HTR-8/SVneo (cell line): Measurements from ENCODE around the gene SPSB3.

Source experiments
- DNase-seq: peaks from one replicate; pipeline ENCODE4 v3.0.0; 2011; ENCODE audit warnings: low spot score, mixed read lengths; ENCODE audit not compliant: insufficient read length
- FAIRE-seq: peaks from 2 replicates; lab custom pipeline; 2011; peaks lifted over from hg19 to GRCh38; lab: Jason Lieb, UNC

Gene SPSB3

DNA sequence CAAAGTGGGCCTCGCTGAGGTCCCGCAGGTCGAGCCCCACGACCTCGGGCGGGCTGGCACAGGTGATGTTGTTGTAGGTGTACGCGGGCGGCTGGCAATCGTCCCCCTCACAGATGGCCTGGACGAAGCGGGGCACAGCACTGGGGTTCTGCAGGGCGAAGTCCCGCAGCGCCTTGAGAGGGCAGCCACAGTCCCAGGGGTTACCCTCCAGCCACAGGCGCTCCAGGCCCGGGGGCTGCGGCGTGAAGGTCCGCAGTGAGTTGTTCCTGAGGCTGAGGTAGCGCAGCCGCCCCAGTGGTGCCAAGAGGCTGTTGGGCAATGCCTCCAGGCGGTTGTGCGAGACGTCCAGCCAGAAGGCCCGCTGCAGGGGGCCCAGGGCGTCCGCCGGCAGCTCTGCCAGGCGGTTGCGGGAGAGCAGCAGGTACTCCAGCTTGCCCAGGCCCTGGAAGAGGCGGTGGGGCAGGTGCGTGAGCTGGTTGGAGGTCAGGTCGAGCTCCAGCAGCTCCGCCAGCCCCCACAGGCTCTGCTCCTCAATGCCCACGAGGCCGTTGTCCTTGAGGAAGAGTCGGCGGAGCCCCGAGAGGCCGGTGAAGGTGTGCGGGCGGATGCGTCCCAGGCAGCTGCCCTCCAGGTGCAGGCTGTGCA lies 8.4 kb upstream of the SPSB3 start:
- DNase-seq (no peak), FAIRE-seq (no peak)

DNA sequence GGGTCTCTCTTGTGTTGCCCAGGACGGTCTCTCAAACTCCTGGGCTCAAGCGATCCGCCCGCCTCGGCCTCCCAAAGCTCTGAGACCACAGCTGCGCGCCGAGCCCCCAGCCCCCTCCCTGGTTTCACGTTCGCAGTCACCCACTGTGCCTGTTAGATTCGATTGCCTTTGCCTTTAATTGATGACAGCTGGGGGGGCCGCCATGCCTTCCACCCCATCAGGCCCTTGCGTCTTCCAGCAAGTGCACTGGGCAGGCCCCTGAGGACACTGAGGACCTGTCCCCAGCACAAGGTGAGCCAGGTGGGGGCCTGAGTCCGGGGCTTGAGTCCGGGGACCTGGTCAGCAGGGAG lies 7.9 kb upstream of the SPSB3 start:
- DNase-seq (no peak), FAIRE-seq (no peak)

DNA sequence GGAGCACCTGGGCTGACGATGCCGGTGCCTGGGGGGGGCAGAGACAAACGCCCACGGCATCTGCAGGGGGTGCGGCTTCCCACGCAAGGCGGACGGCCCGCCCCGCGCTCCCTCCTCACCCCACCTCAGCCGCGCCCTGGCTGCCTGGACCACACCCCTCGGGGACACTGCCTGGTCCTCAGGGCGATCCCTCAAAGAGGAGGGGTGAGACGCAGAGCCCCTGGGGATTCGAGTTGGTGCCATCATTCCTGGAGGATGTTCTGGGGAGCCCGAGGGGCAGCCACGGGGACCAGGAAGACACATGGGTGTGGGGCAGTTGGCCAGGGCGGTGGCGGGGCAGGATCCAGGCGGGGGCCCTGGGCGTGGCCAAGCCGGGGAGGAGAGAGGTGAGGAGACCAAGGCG lies 7.3 kb upstream of the SPSB3 start:
- FAIRE-seq (no peak), DNase-seq (no peak)

DNA sequence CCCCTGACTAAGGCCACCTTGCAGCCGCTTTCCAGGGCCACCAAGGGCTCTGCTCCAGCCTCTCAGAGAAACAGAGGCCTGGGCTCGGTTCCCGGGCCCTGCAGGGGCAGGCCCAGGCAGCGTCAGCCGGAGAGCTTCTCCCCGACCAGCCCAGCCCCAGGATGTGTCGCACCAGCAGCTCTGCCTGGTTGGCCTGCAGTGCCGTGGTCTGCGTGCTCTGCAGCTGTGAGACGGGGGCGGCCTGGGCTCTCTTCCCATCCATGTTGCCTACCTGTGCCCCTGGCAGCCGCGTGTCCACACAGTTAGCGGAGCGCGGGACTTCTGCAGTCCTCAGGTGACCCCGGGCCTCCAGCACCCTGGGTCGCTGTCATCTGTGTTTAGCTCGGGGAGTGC lies 6.3 kb upstream of the SPSB3 start:
- DNase-seq = no peak
- FAIRE-seq = no peak

DNA sequence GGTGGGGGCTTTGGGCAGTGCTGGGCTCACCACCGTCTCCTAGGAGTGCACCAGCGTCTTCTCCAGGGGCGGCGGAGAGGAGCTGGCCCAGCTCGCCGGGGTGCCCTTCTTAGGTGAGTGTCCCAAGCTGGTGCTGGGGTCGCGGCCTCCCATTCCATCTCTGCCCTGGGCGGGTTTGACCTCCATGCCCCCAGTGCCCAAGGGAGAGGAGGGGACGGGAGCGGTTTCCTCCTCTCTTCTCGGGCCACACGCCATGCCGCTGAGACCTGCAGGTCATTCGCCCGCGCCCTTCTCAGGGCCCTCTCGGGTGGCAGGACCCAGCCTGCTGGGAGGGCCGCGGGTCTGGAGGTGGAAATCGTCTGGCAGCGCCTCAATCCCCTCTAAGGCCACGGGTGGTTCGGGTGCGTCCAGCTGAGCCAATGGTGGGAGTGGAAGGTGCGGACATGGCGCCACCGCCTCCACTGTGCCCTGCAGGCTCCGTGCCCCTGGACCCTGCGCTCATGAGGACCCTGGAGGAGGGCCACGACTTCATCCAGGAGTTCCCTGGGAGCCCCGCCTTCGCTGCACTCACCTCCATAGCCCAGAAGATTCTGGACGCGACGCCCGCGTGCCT lies 5.8 kb upstream of the SPSB3 start:
- FAIRE-seq (no peak), DNase-seq (no peak)

DNA sequence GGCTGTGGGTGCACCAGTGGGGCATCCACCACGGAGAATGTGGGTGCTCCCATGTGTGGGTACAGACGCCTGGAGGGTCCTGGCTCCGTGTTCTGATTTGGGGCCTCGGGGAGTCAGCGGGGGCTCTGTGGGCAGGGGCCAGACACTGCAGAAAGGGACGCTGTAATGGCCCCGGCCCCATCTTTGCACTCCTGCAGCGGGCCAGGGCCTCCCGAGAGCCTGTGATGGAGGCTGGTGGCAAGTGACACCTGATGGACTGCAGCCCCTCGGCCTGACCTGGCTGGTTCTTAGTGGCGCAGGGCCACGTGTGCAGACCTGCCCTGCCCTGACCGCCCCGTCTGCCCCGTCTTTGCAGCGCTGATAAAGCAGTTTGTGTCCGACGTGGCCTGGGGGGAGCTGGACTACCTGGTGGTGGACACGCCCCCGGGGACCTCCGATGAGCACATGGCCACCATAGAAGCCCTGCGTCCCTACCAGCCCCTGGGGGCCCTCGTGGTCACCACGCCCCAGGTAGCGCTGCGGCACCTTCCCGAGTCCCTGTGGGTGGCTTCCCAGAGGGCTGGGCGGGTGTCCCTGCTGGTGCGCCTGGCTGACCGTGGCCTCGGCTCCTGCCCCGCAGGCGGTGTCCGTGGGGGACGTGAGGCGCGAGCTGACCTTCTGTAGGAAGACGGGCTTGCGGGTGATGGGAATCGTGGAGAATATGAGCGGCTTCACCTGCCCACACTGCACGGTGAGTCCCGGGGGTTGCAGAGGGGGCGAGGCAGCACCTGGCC lies 5.1 kb upstream of the SPSB3 start:
- no peak for DNase-seq
- no peak for FAIRE-seq

DNA sequence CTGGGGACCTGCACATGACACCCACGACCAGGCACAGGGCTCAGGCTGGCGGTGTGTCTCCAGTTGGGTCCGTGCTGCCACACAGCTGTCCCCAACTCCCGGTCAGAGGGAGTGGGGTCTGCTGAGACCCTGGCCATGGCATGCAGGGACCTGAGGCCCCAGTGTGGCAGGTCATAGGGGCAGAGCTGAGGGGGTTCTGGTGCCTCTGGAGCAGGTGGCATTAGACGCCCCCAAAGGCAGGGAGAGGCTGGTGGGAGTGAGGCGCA lies 4.6 kb upstream of the SPSB3 start:
- no peak for FAIRE-seq
- no peak for DNase-seq

DNA sequence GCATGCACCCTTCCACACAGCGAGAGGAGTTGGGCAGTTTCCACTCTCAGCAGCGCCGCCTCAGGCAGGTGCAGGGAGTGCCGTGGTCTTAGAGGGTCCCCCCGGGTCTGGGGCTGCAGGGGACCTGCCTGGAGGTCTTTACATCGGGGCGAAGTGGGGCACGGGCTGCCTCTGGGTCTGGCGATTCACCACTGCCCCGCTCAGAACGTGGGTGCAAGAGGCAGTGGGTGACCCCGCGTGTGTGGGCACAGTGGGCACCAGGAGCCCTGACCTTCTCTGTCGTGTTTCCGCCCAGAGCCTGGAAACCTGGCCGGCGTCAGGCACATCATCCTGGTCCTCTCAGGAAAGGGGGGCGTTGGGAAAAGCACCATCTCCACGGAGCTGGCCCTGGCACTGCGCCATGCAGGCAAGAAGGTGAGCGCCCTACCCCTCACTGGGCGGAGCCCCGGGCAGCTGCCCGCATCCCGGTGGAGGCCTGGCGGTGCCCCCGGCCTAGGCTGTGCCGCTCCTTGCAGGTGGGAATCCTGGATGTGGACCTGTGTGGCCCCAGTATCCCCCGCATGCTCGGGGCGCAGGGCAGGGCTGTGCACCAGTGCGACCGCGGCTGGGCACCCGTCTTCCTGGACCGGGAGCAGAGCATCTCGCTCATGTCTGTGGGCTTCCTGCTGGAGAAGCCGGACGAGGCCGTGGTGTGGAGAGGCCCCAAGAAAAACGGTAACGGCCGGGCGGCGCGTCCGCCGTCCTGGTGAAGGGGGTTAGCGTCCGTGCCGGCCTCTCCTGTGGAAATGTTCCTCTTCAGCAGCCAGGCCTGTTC lies 4.1 kb upstream of the SPSB3 start:
- no peak for FAIRE-seq
- DNase-seq = no peak

DNA sequence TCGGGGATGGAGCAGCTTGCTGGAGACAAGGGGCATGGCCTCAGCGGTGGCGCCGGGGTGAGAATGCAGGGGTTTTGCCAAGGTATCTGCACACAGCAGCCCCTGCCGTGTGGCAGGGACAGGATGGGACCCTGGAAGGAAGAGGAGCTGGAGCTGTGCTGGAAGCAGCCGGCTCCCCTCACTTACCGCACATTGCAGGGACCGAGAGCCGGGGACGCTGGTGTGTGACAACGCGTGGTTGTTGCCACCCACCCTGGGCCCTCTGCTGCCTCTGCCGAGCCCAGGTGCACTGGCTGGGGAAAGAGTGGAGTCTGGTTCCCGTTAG lies 3.4 kb upstream of the SPSB3 start:
- FAIRE-seq (no peak), DNase-seq (no peak)

DNA sequence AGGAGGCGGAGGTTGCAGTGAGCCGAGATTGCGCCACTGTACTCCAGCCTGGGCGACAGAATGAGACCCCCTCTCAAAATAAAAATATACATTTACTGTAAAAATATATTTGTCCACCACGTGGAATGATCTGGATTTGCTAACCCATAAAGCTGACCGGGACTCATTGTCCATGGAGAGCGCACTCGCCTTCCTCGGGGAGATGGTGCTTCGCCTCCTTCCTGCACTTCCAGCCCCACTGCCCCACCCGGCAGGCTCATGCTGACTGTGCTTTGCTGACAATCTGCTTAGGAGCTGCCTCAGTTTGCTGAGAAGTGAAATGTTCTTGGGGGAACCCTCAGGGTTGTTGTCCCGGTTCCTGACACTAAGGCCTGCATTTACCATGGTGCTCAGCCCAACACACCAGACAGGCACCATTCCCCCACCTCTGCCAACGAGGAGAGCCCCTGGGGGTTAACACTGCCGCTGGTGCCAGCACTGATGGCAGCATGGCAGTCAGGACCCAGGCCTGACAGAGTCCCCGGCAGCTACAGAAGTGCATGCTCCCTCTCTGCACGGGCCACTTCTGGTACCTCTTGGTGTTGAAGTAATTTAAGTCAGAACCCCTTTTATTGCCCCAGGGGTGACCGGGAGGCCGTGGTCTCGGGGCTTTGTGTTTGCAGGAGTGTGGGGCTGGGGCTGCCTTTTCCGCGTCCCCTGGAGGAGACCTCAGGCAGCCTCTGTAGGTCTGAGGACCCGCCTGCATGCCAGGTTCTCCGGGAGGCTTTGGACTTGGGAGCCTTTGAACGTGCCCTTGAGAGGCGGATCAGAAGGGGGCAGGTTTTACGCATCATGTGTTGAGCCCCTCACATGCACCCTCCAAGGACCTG lies 2.8 kb upstream of the SPSB3 start:
- no peak for DNase-seq

DNA sequence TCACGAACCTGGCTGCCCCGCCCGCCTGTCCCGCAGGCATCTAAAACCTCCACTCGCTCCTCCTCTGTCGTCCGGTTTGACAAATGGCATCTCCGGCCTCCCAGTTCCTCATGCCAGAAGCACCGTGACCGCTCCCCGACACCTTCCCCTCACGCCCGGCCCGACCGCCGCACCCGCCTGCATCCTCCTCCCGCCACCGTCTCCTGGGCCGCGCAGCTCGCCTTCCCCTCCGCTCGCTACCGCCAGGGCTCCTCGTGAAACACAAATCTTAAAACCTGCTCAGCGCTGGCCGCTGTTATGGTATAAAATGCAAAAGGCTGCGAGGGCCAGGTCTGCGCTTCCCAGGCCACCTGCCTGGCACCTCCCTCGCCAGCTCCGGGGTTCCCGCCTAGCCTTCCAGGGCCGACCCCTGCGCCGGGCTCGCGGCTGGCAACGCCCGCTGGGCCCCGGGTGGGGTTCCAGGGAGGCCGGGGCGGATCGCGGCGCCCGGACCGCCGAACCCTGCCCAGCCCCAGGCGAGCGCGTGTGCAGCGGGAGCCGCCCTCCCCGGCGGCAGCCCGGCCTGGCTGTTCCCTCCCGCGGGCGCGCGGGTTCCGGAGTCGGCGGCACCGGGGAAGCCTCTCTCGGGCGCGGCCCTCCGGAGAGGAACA lies 488 bp downstream of the SPSB3 start:
- DNase-seq (no peak), FAIRE-seq (no peak)

More for the DNA sequence above, 2.8 kb upstream of the SPSB3 start:
- FAIRE-seq = no peak

DNA sequence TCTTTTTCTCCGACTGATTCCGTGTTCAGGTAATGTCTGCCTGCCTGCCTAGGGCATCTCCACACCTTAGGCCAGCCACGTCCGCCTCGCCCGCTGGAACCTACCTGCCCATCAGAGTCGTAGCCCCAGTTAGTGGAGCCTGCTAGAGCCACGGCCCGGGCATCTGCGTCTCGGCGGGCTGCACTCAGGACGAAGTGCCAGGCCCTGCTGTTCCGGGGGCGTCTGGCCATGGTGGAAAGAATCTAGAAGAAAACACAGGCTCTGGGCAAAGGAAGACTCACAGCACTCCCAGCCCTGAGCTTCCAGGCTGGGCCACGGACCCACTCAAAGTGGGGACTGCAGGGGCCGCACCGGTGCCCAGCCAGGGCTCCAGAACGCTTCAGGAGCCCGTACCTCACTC lies 1.1 kb downstream of the SPSB3 start:
- FAIRE-seq = no peak
- DNase-seq = no peak

DNA sequence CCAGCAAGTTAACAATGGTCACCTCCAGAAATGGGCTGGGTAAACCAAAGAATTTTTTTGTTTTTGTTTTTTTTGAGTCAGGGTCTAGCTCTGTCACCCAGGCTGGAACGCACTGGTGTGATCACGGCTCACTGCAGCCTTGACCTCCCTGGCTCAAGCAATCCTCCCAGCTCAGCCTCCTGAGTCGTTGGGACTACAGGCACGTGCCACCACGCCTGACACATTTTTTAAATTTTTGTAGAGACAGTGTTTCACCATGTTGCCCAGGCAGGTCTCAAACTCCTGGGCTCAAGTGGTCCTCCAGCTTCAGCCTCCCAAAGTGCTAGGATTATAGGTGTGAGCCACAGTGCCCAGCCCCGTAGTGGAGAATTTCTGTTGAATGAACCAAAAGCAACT lies 1.7 kb downstream of the SPSB3 start:
- no peak for DNase-seq
- no peak for FAIRE-seq

DNA sequence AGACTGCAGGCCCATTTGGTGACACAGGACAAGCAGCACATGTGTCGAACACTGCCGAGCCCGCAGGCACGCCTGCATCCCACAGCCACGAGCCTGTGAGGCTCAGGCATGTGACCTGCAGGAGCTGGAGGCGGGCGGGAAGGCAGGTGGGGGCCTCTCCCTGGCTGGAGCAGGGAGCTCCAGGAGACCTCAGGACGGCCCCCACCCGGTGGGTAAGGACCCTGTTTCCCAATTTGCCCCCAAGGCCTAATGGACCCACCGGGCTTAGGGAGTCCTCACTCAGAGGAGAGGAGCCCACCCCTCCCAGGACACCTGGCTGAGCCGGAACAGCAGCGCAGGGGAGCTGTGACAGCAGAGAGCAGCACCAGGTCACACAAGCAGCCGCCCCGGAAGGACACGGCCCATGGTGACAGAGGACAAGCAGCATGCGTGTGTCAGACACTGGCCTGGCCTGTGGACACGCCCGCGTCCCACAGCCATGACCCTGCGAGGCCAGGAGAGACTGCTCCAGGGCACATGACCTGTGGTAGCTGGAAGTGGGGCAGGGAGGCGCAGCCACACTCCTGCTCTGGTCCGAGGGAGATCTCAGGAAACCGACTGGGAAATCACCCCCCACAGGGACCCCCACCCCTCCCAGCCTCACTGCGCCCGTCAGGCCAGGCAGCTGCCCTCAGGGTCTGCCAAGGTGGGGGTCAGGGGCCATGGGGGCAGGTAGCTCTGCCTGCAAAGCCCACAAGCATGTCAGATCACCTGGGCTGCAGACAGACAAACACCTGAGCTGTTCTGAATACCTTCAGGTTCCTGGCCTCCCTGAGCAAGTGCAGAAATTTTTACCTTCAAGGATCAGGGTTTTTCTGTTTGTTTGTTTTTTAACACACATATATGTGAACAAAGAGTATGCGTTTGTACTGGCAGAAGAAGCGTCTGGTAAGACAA lies 2.4 kb downstream of the SPSB3 start:
- DNase-seq = no peak

DNA sequence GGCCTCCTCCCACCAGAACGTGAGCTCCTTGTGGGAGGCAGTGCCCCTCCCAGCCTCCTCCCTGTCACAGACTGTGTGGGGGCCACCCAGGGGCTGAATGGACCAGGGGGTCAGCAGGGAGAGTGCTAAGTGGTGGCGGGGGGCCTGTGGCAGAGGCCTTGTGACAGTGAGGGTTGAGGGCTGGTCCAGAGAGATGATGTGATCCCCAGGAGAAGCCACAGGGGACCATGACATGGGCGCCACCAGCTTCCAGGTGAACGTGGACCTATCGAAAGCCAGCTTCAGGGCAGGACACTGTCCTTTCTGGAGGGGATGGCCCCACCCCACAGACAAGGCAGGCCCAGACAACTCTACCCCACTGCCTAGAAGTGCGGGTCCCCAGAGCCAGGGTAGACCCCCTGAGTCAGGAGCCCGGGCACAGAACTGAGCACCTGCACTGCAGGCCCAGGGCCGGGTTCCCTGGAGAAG lies 3.1 kb downstream of the SPSB3 start:
- DNase-seq (no peak), FAIRE-seq (no peak)

More for the DNA sequence above, 2.4 kb downstream of the SPSB3 start:
- no peak for FAIRE-seq

DNA sequence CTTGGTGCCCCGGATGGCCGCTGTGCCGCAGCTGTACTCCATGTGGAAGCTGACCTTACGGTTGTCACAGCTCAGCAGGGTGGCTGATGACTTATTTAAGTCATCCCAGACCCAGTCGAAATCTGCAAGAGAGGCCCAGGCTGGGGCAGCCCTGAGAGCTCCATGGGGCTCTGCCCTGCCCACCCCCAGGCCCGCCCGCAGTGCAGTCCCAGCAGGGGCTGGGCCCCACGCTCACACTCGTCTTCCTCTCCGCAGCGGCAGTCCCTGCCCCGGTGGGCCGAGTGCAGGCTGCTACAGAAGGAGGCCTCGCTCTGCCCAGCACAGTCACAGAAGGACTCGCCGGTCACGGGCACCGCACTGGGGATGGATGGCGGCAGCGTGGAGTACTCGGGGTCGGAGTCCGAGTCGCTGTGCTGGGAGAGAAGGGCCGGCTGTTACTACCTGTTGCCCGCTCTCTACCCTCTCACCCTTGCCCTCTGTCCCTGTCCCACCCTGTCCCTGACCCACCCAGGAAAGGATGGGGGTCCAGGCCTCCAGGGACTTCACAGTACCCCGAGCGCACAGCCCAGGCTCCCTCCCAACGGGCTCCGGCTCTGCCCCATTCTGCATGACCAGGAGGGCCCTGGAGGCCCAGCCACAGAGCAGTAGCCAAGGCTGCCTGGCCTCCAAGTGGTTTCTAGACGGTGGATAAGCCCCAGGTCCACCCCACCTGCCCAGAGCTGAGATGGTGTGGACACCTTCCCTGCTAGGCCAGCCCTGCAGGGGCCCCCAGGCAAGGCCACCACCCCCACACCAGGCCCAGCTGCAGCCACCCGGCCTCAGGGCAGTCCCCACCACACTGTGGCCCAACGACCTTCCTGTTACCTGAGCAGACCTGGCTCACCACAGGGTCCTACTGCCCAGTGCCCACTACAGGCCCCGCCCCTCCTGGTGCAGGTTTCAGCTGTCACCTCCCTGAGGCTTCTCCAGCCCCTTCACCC lies 3.9 kb downstream of the SPSB3 start:
- FAIRE-seq = no peak
- DNase-seq = no peak

DNA sequence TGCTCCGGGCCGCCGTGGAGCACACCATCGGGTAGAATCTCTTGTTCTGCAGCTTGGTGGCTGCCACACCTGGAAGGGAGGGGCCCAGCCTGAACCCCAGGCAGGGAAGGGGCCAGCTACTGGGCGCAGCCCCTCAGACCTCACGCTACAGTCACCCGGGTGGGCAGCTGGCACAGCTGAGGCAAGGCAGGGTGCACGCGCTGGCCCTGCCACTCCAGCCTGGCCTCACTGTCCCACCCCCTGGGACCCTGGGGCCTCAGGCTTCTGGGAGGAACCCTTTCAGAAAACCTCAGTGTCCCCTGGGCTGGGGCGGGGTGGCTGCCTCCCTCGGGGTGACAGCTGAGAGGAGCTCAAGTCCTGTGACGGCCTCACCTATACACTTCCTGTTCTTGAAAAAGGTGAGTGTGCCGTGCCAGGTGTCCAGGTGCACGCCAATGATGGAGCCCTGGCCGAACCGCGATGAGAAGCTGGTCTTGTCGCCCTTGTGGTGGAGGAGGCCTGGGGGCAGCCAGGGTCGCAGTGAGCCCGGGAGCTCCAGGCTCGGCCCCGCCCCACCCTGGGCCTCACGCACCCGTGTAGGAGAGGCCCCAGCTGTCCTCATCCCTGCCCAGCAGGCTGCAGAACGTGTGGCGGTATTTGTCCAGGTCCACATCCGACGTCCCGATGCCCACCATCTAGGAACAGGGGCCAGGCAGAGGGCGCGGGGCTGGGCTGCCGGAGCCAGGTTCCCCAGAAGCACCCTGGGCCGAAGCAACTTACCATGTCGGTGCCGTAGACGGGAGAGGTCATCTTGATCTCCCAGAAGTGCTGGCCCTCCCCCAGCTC lies 4.8 kb downstream of the SPSB3 start:
- no peak for DNase-seq
- FAIRE-seq = no peak
